GM18519 (cell line): ENCODE data around the gene VPREB3.

ENCODE experiments used
- ATAC-seq: cut with Tn5 transposase; IDR thresholded peaks from one replicate; pipeline ENCODE4 v1.9.1; 2021; ENCODE audit warnings: mild to moderate bottlenecking, moderate library complexity; ENCODE audit not compliant: unreplicated experiment, low FRiP score

Gene VPREB3

GRCh38 chr22:23783265-23784150, 29.3 kb upstream of the VPREB3 start:
- no peak for ATAC-seq

GRCh38 chr22:23782703-23783102, 28.5 kb upstream of the VPREB3 start:
- ATAC-seq = no peak

- ATAC-seq = no peak
Observed at GRCh38 chr22:23782252-23782651, 28.0 kb upstream of the VPREB3 start.

- ATAC-seq = no peak
Observed at GRCh38 chr22:23781511-23782183, 27.4 kb upstream of the VPREB3 start.

GRCh38 chr22:23781065-23781464, 26.8 kb upstream of the VPREB3 start:
- no peak for ATAC-seq

- no peak for ATAC-seq
Observed at GRCh38 chr22:23780146-23780748, 26.0 kb upstream of the VPREB3 start.

GRCh38 chr22:23779731-23780130, 25.5 kb upstream of the VPREB3 start:
- no peak for ATAC-seq

GRCh38 chr22:23779083-23779482, 24.9 kb upstream of the VPREB3 start:
- no peak for ATAC-seq

- ATAC-seq = no peak
Observed at GRCh38 chr22:23778577-23778900, 24.3 kb upstream of the VPREB3 start.

GRCh38 chr22:23777776-23778576, 23.8 kb upstream of the VPREB3 start:
- ATAC-seq = no peak

GRCh38 chr22:23775779-23776375, 21.7 kb upstream of the VPREB3 start:
- ATAC-seq = no peak

GRCh38 chr22:23774922-23775436, 20.8 kb upstream of the VPREB3 start:
- ATAC-seq = no peak

- no peak for ATAC-seq
Observed at GRCh38 chr22:23774114-23774921, 20.1 kb upstream of the VPREB3 start.

GRCh38 chr22:23773483-23774113, 19.4 kb upstream of the VPREB3 start:
- no peak for ATAC-seq

- ATAC-seq = no peak
Observed at GRCh38 chr22:23772649-23773473, 18.6 kb upstream of the VPREB3 start, which contains the start of gene MMP11. Gene MMP11, plus strand, starts transcription at chr22:23772849. Its CDS starts 22 bp downstream, at chr22:23772871.

- no peak for ATAC-seq
Observed at GRCh38 chr22:23772315-23772648, 18.1 kb upstream of the VPREB3 start.

- ATAC-seq = no peak
Observed at GRCh38 chr22:23769321-23769965, 15.2 kb upstream of the VPREB3 start.
